ENCODE data around the gene TCAF2.
"Not testable (repeated sequence)": the region's sequence is repeated elsewhere in the genome, so short reads cannot be mapped to it uniquely, and the experiment has no call there.

Gene TCAF2

DNA sequence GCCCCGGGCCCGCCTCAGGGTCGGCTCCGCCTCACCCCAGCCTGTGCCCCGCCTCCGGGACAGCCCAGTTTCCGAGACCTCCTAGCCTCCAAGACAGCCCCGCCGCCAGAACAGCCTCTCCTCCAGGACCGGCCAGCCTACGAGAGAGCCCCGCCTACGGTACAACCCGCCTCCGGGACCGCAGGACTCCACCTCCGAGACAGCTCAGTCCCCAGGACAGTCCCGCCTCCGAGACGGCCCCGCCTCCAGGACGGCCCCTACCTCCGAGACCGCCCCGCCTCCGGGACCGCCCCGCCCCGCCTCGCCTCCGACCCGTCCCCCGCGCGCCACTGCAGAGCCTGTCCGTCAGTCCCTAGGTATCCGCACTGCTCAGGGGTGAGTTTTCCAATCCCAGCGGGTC, at the start of gene TCAF2:
Gene TCAF2 (plus strand): TSS at position 329 of the 400 bp plus-strand sequence.
- DNase-seq (ENCODE audit: low read depth in 2 of 2): peak; percentile 57 to 59

DNA sequence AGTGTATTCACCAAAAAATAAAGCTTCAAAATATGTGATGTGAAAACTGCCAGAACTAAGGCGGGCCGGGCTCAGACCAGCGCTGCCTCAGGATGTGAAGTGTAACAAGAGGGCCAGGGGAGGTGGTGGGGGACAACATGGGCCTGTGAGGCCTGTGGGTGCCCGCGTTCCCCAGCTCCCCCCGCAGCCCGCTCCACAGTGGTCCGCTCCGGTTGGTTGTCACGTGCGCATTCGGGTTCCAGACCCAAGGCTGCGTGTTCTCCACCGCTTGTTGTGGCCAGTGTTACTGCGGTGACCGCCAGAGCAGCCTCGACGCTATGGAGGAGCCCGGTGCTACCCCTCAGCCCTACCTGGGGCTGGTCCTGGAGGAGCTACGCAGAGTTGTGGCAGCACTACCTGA, 49.3 kb upstream of the TCAF2 start, which contains the start of gene CTAGE15:
Gene CTAGE15 (plus strand): TSS at position 301 of the 400 bp plus-strand sequence. CDS start 17 bp downstream, at position 318.
- DNase-seq (ENCODE audit: low read depth in 2 of 2): not testable (repeated sequence)

GRCh38 chr7:143588183-143588582, 32.6 kb upstream of the TCAF2 start:
- DNase-seq (ENCODE audit: low read depth in 2 of 2): not testable (repeated sequence)

DNA sequence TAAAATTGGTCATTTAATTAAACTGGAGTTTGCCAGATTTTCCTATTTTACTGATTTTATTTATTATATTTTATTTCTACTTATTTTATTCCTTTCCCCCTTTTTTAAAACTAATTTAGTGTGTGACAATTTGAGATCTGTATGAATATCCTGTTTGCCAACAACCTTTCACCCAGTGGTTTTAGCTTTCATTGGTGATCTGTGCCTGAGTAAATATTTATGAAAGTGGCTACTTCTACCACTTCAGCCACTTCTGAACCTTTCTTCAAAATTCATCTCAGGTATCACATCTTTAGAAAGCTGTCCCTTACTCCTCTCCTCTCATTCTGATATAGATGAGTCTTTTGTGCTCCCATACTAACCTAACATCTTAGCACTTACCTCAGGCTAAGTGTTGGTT, 30.9 kb upstream of the TCAF2 start:
- not testable (repeated sequence) for DNase-seq (ENCODE audit: low read depth in 2 of 2)

GRCh38 chr7:143598086-143598485, 22.7 kb upstream of the TCAF2 start:
- not testable (repeated sequence) for DNase-seq (ENCODE audit: low read depth in 2 of 2)

GRCh38 chr7:143603549-143603948, 17.2 kb upstream of the TCAF2 start:
- DNase-seq (ENCODE audit: low read depth in 2 of 2): not testable (repeated sequence)

DNA sequence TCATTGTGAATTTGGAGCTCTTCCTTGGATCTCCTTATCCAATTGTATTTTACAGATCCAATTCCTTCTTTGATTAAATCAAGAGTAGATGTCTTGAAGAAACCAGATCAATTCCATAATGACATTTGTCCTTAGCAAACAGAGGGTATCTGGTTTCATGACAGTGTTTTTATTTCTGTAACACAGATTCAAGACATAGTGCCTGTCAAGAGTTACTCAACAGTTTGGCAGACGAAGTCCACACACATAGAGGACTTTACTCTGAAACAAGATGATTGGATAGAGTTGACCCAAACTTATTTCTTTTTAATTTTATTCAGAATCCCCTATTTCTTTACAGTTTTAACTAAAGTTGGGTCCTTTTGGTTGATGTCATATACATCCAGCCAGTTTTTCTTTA, 14.7 kb upstream of the TCAF2 start:
- DNase-seq (ENCODE audit: low read depth in 2 of 2): not testable (repeated sequence)

GRCh38 chr7:143615545-143615944, 5.2 kb upstream of the TCAF2 start:
- not testable (repeated sequence) for DNase-seq (ENCODE audit: low read depth in 2 of 2)

- not testable (repeated sequence) for DNase-seq (ENCODE audit: low read depth in 2 of 2)
Measured at GRCh38 chr7:143617204-143617603, 3.6 kb upstream of the TCAF2 start.

GRCh38 chr7:143620058-143620457, 716 bp upstream of the TCAF2 start:
- DNase-seq (ENCODE audit: low read depth in 2 of 2): not testable (repeated sequence)

- DNase-seq (ENCODE audit: low read depth in 2 of 2): not testable (repeated sequence)
Measured at GRCh38 chr7:143621175-143621574, 401 bp downstream of the TCAF2 start.

DNA sequence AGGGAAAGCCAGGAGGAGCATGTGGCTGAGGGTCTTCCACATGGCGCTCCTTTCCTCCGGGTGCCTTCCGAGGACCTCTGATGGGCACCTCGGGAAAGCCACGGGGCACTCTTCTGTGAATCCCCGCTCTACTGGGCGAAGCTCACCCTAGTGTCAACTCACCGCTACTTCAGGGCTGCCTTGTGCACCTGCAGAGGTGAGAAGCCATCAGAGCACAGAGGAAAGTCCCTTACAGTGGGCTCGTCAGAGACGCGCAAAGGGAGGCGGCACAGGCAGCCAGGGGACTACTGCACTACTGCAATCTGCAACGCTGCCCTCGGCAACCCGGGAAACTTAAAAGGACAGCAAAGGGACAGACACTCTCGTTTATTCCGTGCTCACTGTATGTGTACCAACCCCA, 1.4 kb downstream of the TCAF2 start:
- DNase-seq (ENCODE audit: low read depth in 2 of 2): not testable (repeated sequence)

DNA sequence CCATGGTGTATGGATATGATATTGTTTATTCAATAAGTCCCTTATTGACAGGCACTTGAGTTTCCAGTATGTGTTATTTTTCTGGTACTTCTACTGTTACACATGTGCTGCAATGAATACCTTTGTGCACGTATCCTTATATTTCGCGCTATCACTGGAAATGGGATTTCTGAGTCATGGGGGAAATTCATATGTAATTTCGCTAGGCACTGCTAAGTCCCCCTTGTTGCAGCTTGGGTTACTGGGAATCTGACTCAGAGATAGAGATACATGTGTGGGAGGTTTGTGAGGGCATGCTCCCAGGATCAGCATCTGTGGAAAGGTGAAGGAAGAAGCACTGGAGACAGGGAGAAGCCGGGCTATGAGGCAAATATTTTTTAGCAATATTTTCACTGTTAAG, 9.9 kb downstream of the TCAF2 start:
- DNase-seq (ENCODE audit: low read depth in 2 of 2): not testable (repeated sequence)

DNA sequence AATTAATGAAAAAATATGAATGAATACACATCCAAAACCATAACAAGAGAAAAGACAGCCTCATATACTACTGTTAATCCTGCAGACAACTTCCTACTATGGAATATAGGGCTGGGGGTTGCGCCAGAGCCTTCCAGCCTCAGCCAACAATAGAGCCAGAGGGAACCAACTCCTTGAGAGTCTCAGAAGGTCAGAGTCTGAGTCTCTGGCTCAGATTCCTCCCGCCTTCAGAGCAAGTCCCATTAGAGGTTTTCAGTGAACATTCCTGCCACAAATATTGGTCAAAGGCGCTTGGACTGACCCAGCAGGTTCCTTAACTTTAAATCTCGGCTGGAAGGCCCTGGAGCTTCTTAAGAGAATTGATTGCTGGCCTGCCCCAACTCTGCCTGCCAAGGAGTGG, 11.7 kb downstream of the TCAF2 start:
- DNase-seq (ENCODE audit: low read depth in 2 of 2): not testable (repeated sequence)

DNA sequence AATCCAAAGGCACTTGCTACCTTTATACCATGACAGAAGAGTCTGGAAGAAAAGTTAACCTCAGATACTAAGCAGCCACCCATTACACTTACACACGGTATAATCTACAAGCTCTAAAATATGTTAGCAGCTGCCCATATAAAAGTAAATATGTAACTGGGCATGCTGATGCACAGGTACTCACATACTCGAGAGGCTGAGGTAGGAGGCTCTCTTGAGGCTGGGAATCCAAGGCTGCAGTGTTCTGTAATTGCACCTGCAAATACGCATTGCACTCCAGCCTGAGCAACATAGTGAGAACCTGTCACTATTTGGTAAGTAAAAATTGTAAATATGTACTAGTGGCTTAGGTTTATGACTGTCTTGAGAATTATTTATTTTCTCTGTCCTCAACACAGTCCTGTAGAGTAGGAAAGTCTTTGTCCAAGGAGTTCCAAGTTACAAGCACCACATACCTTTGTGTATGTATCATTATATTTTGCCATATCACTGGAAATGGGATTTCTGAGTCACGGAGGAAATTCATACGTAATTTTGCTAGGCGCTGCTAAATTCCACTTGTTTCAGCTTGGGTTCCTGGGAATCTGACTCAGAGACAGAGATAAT, 12.3 kb downstream of the TCAF2 start:
- DNase-seq (ENCODE audit: low read depth in 2 of 2): not testable (repeated sequence)

- not testable (repeated sequence) for DNase-seq (ENCODE audit: low read depth in 2 of 2)
Measured at GRCh38 chr7:143635364-143636240, 14.8 kb downstream of the TCAF2 start.

DNA sequence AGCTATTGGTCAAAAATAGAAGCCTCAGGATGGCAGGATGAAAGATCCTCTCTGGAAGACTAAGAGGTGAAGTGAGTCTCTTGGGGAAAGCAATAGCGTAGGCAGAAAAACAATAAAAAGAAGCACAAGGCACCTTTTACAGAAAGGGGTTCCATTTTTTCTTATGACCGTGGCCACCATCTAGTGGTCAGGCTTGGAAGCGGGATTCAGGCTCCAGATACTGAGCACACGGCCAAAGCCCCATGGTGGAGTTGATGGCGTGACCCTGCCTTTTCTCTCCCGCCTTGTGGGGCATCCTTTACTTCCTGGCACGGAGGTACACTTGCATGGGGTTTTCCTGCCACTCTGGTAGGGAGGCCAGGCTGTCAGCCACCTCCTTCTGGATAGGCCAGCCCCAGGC, 18.6 kb downstream of the TCAF2 start:
- not testable (repeated sequence) for DNase-seq (ENCODE audit: low read depth in 2 of 2)

GRCh38 chr7:143640528-143641189, 19.9 kb downstream of the TCAF2 start:
- not testable (repeated sequence) for DNase-seq (ENCODE audit: low read depth in 2 of 2)

DNA sequence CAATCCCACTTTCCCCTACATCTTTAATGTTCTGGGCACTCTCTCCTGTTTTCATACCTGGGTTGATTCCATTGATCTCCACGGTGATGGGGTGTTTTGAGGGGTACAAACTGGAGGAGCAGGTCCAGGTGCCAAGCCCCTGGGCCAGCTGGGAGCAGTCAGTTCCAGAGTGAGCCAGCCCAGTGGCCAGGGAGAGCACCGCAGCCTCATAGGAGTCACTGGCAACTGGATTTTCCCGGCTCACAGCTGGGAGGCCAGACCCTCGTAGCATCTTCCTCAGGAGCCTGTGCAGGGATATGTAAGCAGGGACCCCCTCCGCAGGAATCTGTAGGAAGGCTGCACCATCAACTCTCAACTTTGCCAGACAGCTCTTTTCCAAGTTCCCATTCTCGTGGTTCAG, 25.8 kb downstream of the TCAF2 start:
- DNase-seq (ENCODE audit: low read depth in 2 of 2): not testable (repeated sequence)

DNA sequence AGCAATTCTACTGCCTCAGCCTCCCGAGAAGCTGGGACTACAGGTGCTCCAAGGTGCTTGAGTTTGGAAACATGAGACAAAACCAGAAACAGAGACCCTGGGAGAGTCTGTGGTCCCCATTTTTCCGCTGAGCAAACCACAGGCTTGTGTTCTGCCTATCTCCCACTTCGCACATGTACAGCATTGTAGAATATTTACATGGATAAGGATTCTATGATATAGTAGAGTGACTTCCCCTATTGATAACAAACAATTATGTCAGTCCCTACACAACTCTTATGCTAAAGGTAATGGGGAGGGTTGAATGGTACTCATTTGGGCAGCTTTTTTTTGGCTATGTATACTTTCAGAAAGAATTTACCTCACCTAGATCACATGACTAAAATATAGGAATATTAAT, 29.1 kb downstream of the TCAF2 start:
- not testable (repeated sequence) for DNase-seq (ENCODE audit: low read depth in 2 of 2)

DNA sequence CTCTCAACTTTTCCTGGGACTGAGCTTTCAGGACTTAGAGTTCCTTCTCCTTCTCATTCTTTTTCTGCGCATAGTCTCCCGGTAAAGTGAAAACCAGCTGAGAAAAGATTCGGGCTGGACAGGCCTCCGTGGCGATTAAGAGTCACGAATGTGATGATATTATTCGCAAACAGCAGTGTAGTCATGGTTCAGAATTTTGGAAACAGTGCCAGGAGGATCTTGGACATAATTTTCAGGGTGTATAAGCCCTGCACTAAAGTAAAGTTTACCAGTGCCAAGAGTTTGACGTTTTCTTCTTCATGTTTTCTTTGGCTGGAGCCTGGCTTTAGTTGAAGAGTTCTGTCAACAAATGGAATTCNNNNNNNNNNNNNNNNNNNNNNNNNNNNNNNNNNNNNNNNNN, 29.7 kb downstream of the TCAF2 start:
- not testable (repeated sequence) for DNase-seq (ENCODE audit: low read depth in 2 of 2)
